GM23338 (cell line): ENCODE data around the gene PHF20. TPM values are rescaled to one million over a fixed set of nuclear protein-coding genes. Genes with fewer than 3 reads are reported as not detected.
"Not testable (repeated sequence)": the region's sequence is repeated elsewhere in the genome, so short reads cannot be mapped to it uniquely, and the experiment has no call there.

Experiments
- ATAC-seq: fragments of 200-7000 bp; cut with Tn5 transposase; 3 replicates; pipeline ENCODE4 v1.9.1; 2020
- DNase-seq: peaks from one replicate; pipeline ENCODE4 v3.0.0-alpha.2; 2015; ENCODE audit warnings: low spot score
- H2AFZ ChIP-seq: fragments of 200-600 bp; sonication (generic); 2 replicates; pipeline ENCODE4 v1.8.0; 2016; ENCODE audit warnings: antibody characterized with exemption, mild to moderate bottlenecking, moderate library complexity
- H3F3A ChIP-seq: fragments of 200-600 bp; sonication (generic); replicated peaks from 2 replicates; pipeline ENCODE4 v1.8.0; 2017; ENCODE audit warnings: antibody characterized with exemption, mixed run types, low read depth
- H3K27ac ChIP-seq: fragments of 200-600 bp; sonication (generic); 2 replicates; pipeline ENCODE4 v1.6.1; 2016; ENCODE audit warnings: low read depth
- H3K27me3 ChIP-seq: fragments of 200-600 bp; sonication (generic); 2 replicates; pipeline ENCODE4 v1.8.0; 2016; ENCODE audit warnings: mild to moderate bottlenecking, mixed run types, moderate library complexity; ENCODE audit not compliant: insufficient read depth
- H3K36me3 ChIP-seq: fragments of 200-600 bp; sonication (generic); 2 replicates; pipeline ENCODE4 v1.8.0; 2016; ENCODE audit warnings: mild to moderate bottlenecking; ENCODE audit not compliant: insufficient read depth
- H3K4me1 ChIP-seq: fragments of 200-600 bp; sonication (generic); 2 replicates; pipeline ENCODE4 v1.8.0; 2016; ENCODE audit warnings: mild to moderate bottlenecking, moderate library complexity; ENCODE audit not compliant: insufficient read depth
- H3K4me2 ChIP-seq: fragments of 200-600 bp; sonication (generic); 2 replicates; pipeline ENCODE4 v1.7.1; 2017; ENCODE audit warnings: mixed run types
- H3K4me3 ChIP-seq: fragments of 200-600 bp; sonication (generic); 2 replicates; pipeline ENCODE4 v1.6.1; 2016; ENCODE audit warnings: mixed run types
- H3K79me2 ChIP-seq: fragments of 200-600 bp; sonication (generic); replicated peaks from 2 replicates; pipeline ENCODE4 v1.8.0; 2017; ENCODE audit warnings: mild to moderate bottlenecking; ENCODE audit not compliant: insufficient read depth
- H3K9me2 ChIP-seq: fragments of 200-600 bp; sonication (generic); 2 replicates; pipeline ENCODE4 v1.8.0; 2017; ENCODE audit not compliant: insufficient read depth
- H4K20me1 ChIP-seq: fragments of 200-600 bp; sonication (generic); replicated peaks from 2 replicates; pipeline ENCODE4 v1.8.0; 2017; ENCODE audit warnings: mild to moderate bottlenecking; ENCODE audit not compliant: insufficient read depth
- H3K27ac Mint-ChIP-seq: 2 replicates; pipeline ENCODE4 v1.8.0; 2020; ENCODE audit warnings: inconsistent platforms, mild to moderate bottlenecking, moderate library complexity, mixed read lengths
- H3K27me3 Mint-ChIP-seq: 3 replicates; pipeline ENCODE4 v1.8.0; 2022; ENCODE audit warnings: low read depth, mild to moderate bottlenecking, moderate library complexity, mixed read lengths, inconsistent platforms; ENCODE audit not compliant: insufficient read depth, poor library complexity
- H3K36me3 Mint-ChIP-seq: 3 replicates; pipeline ENCODE4 v1.8.0; 2021; ENCODE audit warnings: low read depth, mild to moderate bottlenecking, inconsistent platforms, moderate library complexity, mixed read lengths
- H3K4me1 Mint-ChIP-seq: 3 replicates; pipeline ENCODE4 v1.8.0; 2020; ENCODE audit warnings: mild to moderate bottlenecking, inconsistent platforms, mixed read lengths
- H3K4me3 Mint-ChIP-seq: 3 replicates; pipeline ENCODE4 v1.8.0; 2021; ENCODE audit warnings: moderate library complexity, mild to moderate bottlenecking, inconsistent platforms, mixed read lengths
- H3K9me3 Mint-ChIP-seq: 3 replicates; pipeline ENCODE4 v1.8.0; 2020; ENCODE audit warnings: moderate library complexity, mild to moderate bottlenecking, inconsistent platforms, mixed read lengths
- JUNB ChIP-seq: IDR thresholded peaks from one replicate; pipeline ENCODE4 v1.6.1; 2016; ENCODE audit warnings: antibody characterized with exemption; ENCODE audit not compliant: unreplicated experiment
- ZNF114 ChIP-seq: fragments of 250-450 bp; sonication (Bioruptor Pico); IDR thresholded peaks from 2 replicates; pipeline ENCODE4 v1.5.0; 2020; ENCODE audit warnings: mild to moderate bottlenecking, moderate library complexity
- ZNF331 ChIP-seq: fragments of 250-450 bp; sonication (Bioruptor Pico); IDR thresholded peaks from 2 replicates; pipeline ENCODE4 v1.5.0; 2020; ENCODE audit warnings: low read depth, mild to moderate bottlenecking, moderate library complexity
- polyA plus RNA-seq: library from polyadenylated mRNA; unstranded; fragments of >200 nt; fragmentation: Nextera tagmentation; extraction: Ambion mirVana; gene quantifications from 2 replicates; pipeline ENCODE4 v1.2.1, GENCODE V29; 2016
- total RNA-seq: library from RNA; depleted of rRNA; stranded (reverse); fragments of >200 nt; shearing (Covaris generic); gene quantifications from 2 replicates; pipeline ENCODE4 v1.2.3, GENCODE V29; 2014
- TF ChIP-seq, protein P1 (sequence below): fragments of 250-450 bp; sonication (Bioruptor Pico); IDR thresholded peaks from 2 replicates; pipeline ENCODE4 v1.5.0; 2020; ENCODE audit warnings: mild to moderate bottlenecking, moderate library complexity
- TF ChIP-seq, protein P2 (sequence below): IDR thresholded peaks from one replicate; pipeline ENCODE4 v1.6.1; 2018; ENCODE audit warnings: antibody characterized with exemption; ENCODE audit not compliant: unreplicated experiment

Gene PHF20
- total and polyA plus RNA-seq, 2 experiments from 2014 or later, result 71.8 to 103 TPM

DNA sequence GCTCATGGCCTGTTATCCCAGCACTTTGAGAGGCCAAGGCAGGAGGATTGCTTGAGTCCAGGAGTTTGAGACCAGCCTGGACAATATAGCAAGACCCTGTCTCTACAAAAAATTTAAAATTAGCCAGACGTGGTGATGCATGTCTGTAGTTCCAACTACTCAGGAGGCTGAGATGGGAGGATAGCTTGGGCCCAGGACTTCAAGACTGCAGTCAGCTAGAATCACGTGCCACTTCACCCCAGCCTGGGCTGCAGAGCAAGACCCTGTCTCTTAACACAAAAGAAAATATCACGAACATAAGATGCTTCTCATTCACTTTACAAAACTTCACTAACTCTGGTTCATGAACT lies 27.3 kb upstream of the PHF20 start:
- not testable (repeated sequence) for ATAC-seq, H3K27ac Mint-ChIP-seq
- H3K36me3 Mint-ChIP-seq, result peaks cover 25% of the 10 kb centered on the region

DNA sequence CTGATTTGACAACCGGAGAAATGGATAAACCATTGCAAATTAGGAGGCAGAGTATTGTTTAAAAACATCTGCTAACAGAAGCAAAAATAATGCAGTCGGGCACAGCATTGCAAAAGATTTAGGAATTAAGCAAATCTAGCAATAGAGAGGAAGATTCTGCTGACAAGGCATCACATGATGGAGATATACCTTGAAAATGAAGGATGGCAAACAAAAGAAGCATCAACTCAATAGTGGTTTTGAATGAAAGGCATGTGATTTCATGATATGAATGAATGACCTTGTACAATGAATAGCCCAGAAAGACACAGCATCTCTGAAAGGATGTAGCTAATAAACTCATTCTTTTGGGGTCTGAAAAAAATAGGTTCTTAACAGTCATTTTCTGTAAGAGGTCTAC lies 21.2 kb upstream of the PHF20 start:
- Histone ChIP-seq H4K20me1 (no peaks in the 10 kb centered on the region), H3K79me2 (no peaks in the 10 kb centered on the region), H3K27ac (no peak overlapping the region), H3K4me2 (no peak overlapping the region), H3K9me2 (no peaks in the 10 kb centered on the region), H3K36me3 (no peaks in the 10 kb centered on the region), H3K4me3 (no peak overlapping the region), H3K4me1 (no peaks in the 10 kb centered on the region), H3K27me3 (no peaks in the 10 kb centered on the region), H3F3A (no peaks in the 10 kb centered on the region), H2AFZ (no peak overlapping the region)
- H3K4me1 Mint-ChIP-seq, result no peaks in the 10 kb centered on the region
- H3K36me3 Mint-ChIP-seq, result no peaks in the 10 kb centered on the region; the same call in 2 of the 3 replicates
- TF ChIP-seq JUNB (no peak), ZNF114 (CRISPR knock-in tag) (no peak)
- H3K27ac Mint-ChIP-seq, result no peak overlapping the region
- no peak overlapping the region for H3K4me3 Mint-ChIP-seq
- ATAC-seq (no peak), DNase-seq (no peak)
- no peaks in the 10 kb centered on the region for H3K27me3 Mint-ChIP-seq
- no peaks in the 10 kb centered on the region for H3K9me3 Mint-ChIP-seq

More for the DNA sequence above, 27.3 kb upstream of the PHF20 start:
- H4K20me1 ChIP-seq, result peaks cover 16% of the 10 kb centered on the region
- H3K4me1 Mint-ChIP-seq, result peaks cover 20% of the 10 kb centered on the region
- DNase-seq, H3K9me3 Mint-ChIP-seq, H3K27me3 ChIP-seq, H3K4me2 ChIP-seq, H3K4me3 ChIP-seq, H3K9me2 ChIP-seq, H3K27ac ChIP-seq, H3K4me1 ChIP-seq, H3K4me3 Mint-ChIP-seq, H2AFZ ChIP-seq, H3F3A ChIP-seq: not testable (repeated sequence)
- peaks cover 19% of the 10 kb centered on the region for H3K27me3 Mint-ChIP-seq
- H3K36me3 ChIP-seq, result peaks cover 13% of the 10 kb centered on the region
- peaks cover 25% of the 10 kb centered on the region for H3K79me2 ChIP-seq

DNA sequence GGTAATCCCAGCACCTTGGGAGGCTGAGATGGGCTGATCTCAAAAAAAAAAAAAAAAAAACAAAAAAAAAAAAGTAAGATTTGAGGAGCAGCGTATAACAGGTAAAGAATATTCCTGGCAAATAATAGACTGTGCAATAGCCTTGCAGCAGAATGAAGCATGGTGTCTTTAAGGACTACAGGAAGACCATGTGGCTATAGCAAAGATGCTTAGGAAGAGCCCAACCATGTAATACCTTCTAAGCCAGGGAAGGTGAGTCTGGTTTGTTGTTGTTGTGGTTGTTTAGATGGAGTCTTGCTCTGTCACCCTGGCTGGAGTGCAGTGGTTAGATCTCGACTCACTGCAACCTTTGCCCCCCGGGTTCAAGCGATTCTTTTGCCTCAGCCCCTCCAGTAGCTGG lies 15.4 kb upstream of the PHF20 start:
- no peaks in the 10 kb centered on the region for H4K20me1 ChIP-seq
- no peaks in the 10 kb centered on the region for H3K79me2 ChIP-seq
- Mint-ChIP-seq H3K4me1 (no peaks in the 10 kb centered on the region; the same call in 2 of the 3 replicates), H3K4me3 (no peak overlapping the region), H3K9me3 (no peaks in the 10 kb centered on the region), H3K27me3 (no peaks in the 10 kb centered on the region), H3K27ac (no peak overlapping the region), H3K36me3 (no peaks in the 10 kb centered on the region; the same call in 2 of the 3 replicates)
- H3K4me2 ChIP-seq, result no peak overlapping the region
- no peaks in the 10 kb centered on the region for H3F3A ChIP-seq
- TF ChIP-seq, protein P1, sequence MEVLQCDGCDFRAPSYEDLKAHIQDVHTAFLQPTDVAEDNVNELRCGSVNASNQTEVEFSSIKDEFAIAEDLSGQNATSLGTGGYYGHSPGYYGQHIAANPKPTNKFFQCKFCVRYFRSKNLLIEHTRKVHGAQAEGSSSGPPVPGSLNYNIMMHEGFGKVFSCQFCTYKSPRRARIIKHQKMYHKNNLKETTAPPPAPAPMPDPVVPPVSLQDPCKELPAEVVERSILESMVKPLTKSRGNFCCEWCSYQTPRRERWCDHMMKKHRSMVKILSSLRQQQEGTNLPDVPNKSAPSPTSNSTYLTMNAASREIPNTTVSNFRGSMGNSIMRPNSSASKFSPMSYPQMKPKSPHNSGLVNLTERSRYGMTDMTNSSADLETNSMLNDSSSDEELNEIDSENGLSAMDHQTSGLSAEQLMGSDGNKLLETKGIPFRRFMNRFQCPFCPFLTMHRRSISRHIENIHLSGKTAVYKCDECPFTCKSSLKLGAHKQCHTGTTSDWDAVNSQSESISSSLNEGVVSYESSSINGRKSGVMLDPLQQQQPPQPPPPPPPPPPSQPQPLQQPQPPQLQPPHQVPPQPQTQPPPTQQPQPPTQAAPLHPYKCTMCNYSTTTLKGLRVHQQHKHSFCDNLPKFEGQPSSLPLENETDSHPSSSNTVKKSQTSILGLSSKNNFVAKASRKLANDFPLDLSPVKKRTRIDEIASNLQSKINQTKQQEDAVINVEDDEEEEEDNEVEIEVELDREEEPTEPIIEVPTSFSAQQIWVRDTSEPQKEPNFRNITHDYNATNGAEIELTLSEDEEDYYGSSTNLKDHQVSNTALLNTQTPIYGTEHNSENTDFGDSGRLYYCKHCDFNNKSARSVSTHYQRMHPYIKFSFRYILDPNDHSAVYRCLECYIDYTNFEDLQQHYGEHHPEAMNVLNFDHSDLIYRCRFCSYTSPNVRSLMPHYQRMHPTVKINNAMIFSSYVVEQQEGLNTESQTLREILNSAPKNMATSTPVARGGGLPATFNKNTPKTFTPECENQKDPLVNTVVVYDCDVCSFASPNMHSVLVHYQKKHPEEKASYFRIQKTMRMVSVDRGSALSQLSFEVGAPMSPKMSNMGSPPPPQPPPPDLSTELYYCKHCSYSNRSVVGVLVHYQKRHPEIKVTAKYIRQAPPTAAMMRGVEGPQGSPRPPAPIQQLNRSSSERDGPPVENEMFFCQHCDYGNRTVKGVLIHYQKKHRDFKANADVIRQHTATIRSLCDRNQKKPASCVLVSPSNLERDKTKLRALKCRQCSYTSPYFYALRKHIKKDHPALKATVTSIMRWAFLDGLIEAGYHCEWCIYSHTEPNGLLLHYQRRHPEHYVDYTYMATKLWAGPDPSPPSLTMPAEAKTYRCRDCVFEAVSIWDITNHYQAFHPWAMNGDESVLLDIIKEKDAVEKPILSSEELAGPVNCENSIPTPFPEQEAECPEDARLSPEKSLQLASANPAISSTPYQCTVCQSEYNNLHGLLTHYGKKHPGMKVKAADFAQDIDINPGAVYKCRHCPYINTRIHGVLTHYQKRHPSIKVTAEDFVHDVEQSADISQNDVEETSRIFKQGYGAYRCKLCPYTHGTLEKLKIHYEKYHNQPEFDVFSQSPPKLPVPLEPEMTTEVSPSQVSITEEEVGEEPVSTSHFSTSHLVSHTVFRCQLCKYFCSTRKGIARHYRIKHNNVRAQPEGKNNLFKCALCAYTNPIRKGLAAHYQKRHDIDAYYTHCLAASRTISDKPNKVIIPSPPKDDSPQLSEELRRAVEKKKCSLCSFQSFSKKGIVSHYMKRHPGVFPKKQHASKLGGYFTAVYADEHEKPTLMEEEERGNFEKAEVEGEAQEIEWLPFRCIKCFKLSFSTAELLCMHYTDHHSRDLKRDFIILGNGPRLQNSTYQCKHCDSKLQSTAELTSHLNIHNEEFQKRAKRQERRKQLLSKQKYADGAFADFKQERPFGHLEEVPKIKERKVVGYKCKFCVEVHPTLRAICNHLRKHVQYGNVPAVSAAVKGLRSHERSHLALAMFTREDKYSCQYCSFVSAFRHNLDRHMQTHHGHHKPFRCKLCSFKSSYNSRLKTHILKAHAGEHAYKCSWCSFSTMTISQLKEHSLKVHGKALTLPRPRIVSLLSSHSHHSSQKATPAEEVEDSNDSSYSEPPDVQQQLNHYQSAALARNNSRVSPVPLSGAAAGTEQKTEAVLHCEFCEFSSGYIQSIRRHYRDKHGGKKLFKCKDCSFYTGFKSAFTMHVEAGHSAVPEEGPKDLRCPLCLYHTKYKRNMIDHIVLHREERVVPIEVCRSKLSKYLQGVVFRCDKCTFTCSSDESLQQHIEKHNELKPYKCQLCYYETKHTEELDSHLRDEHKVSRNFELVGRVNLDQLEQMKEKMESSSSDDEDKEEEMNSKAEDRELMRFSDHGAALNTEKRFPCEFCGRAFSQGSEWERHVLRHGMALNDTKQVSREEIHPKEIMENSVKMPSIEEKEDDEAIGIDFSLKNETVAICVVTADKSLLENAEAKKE (CRISPR knock-in tag), result no peak
- TF ChIP-seq, protein P2, sequence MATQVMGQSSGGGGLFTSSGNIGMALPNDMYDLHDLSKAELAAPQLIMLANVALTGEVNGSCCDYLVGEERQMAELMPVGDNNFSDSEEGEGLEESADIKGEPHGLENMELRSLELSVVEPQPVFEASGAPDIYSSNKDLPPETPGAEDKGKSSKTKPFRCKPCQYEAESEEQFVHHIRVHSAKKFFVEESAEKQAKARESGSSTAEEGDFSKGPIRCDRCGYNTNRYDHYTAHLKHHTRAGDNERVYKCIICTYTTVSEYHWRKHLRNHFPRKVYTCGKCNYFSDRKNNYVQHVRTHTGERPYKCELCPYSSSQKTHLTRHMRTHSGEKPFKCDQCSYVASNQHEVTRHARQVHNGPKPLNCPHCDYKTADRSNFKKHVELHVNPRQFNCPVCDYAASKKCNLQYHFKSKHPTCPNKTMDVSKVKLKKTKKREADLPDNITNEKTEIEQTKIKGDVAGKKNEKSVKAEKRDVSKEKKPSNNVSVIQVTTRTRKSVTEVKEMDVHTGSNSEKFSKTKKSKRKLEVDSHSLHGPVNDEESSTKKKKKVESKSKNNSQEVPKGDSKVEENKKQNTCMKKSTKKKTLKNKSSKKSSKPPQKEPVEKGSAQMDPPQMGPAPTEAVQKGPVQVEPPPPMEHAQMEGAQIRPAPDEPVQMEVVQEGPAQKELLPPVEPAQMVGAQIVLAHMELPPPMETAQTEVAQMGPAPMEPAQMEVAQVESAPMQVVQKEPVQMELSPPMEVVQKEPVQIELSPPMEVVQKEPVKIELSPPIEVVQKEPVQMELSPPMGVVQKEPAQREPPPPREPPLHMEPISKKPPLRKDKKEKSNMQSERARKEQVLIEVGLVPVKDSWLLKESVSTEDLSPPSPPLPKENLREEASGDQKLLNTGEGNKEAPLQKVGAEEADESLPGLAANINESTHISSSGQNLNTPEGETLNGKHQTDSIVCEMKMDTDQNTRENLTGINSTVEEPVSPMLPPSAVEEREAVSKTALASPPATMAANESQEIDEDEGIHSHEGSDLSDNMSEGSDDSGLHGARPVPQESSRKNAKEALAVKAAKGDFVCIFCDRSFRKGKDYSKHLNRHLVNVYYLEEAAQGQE, result no peak
- TF ChIP-seq ZNF331 (CRISPR knock-in tag), result no peak
- no peak overlapping the region for H2AFZ ChIP-seq
- H3K36me3 ChIP-seq, result no peaks in the 10 kb centered on the region
- DNase-seq, result no peak
- H3K4me1 ChIP-seq, result no peaks in the 10 kb centered on the region
- H3K9me2 ChIP-seq, result no peaks in the 10 kb centered on the region
- ATAC-seq, result no peak
- H3K4me3 ChIP-seq, result no peak overlapping the region
- H3K27me3 ChIP-seq, result no peaks in the 10 kb centered on the region
- H3K27ac ChIP-seq, result no peak overlapping the region
